Measurements from ENCODE around the gene IRF4.

IRF4 gene

DNA sequence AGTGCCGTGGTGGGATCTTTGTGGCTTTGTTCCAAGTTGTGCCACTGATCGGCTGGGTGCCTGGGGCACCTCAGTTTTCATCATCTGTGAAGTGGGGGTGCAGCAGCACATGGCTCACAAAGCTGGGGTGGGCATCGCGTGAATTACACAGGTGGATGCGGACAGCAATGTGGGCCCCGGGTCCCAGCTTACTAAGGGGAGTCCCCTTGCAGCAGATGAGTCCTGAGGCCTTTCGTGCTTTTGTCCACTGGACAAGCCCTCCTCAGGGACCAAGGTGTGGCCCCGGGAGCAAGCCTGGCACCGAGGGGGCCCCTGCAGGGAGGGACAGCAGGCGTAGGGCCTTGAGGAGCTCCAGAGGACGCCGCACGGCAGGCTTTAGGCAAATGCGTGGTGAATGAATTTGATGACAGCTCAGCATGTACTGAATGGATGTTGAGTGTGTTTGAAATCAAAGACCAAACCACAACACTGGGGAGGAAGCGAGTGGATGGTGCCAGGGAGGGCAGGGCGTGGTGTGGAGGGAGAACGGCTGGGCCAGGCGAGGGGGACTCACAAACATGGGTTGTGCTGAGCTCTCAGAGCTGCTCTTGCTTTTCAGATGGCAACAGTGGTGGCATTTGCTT lies 53.2 kb downstream of the IRF4 start:
- Histone ChIP-seq H3K9me3 (ENCODE audit: control insufficient read depth, low read length) (no peaks in the 10 kb centered on the region), H3K27ac (ENCODE audit: insufficient read depth, low read depth, low read length, poor library complexity, severe bottlenecking) (no peak overlapping the region), H3K4me1 (ENCODE audit: control insufficient read depth, insufficient read depth, low read length) (peaks cover 6% of the 10 kb centered on the region), H3K36me3 (ENCODE audit: control insufficient read depth, insufficient read depth, low read length) (no peaks in the 10 kb centered on the region), H3K4me3 (ENCODE audit: insufficient read depth, low read depth, low read length) (no peak overlapping the region), H3K27me3 (ENCODE audit: control insufficient read depth, insufficient read depth, low read length, poor library complexity, severe bottlenecking) (no peaks in the 10 kb centered on the region)
- WGBS, 2 experiments = 92 to 93% methylated on average over 18 of the region's 18 CpGs

DNA sequence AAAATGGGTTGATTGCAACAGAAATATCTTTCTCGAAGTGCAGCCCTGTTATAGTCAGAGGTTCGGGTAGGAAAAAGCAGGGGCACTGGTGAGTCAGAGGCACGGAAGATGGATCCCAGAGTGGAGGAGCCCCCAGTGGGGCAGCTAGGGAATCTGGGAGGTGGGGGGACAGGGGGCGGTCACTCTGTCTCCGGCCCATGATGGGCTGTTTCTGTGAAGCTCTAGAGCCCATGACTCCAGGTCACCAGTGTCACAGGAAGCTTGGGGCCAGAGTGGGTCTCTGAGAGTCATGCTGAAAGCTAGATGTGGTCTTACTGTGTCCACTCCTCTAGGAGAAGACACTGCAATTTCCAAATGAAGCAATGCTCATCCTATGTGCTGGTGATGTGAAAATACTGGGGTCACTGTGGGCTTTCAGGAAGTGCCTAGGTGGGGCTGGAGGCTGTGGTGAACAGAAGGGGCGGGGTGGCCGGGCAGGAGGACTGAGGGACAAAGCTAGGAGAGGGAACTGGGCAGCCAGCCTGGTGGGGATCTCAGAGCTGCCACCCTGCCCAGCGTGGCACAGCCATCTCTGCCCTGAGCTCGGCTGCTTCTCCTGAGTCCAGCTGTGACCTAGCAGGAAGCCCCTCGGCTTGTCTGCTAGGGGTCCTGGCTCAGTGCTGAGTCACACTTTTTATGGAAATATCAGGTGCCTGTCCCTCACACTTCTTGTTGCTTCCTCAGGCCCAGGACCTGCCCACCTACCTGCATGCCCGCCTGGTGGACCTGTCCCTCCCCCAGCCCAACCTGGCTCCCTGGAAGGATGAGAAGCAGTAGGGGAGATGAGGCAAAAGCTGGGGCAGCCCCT lies 54.2 kb downstream of the IRF4 start:
- H3K4me1 ChIP-seq (ENCODE audit: control insufficient read depth, insufficient read depth, low read length) = peaks cover 6% of the 10 kb centered on the region
- H3K36me3 ChIP-seq (ENCODE audit: control insufficient read depth, insufficient read depth, low read length) = no peaks in the 10 kb centered on the region
- 90 to 92% methylated on average over 11 of the region's 11 CpGs for WGBS, 2 experiments
- no peaks in the 10 kb centered on the region for H3K9me3 ChIP-seq (ENCODE audit: control insufficient read depth, low read length)
- no peak overlapping the region for H3K4me3 ChIP-seq (ENCODE audit: insufficient read depth, low read depth, low read length)
- H3K27me3 ChIP-seq (ENCODE audit: control insufficient read depth, insufficient read depth, low read length, poor library complexity, severe bottlenecking) = no peaks in the 10 kb centered on the region
- no peak overlapping the region for H3K27ac ChIP-seq (ENCODE audit: insufficient read depth, low read depth, low read length, poor library complexity, severe bottlenecking)

DNA sequence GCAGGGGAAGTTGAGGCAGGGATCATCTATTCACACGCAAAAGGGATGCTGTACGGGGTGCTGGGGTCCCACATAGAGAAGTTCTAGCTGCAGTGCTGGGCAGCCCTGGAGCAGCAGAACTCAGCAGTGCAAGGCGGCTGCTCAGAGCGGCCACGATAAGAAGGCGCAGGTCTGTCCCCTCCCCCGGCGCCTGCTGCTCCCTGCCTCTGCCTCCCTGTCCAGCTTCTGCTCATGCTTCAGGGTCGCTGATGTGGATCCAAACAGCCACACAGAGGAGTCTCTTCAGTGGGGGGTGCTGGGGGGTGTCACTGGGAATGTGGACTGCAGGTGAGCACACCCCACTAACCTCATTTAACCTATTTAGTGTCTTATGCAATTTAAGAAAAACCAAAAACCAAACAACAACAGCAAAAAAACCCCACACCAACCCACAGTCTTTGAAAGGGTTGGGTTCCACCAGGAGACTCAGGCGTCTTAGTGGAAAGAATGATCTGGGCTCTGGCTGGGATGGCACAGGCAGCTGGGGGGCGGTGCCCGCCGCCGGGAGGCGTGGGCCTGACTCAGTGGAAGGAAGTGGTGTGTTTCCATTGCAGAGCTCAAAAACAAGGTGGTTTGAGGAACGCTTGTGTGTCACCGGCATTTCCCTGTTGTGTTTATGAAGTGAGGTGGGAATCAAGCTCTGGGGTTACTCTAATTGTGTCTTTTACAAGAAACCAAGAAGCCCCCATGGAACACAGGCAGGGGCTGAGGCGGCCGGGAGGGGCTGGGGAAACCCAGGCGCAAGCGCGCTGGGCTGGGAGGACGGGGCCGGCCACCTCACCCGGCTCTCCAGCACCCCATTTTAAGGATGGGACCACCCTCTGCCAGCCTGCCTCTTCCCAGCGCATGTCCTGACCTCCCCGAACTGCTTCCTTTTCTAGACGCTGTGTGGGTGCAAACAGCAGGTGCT lies 55.1 kb downstream of the IRF4 start:
- Histone ChIP-seq H3K27me3 (ENCODE audit: control insufficient read depth, insufficient read depth, low read length, poor library complexity, severe bottlenecking) (no peaks in the 10 kb centered on the region), H3K4me1 (ENCODE audit: control insufficient read depth, insufficient read depth, low read length) (peaks cover 6% of the 10 kb centered on the region), H3K36me3 (ENCODE audit: control insufficient read depth, insufficient read depth, low read length) (no peaks in the 10 kb centered on the region), H3K9me3 (ENCODE audit: control insufficient read depth, low read length) (no peaks in the 10 kb centered on the region), H3K27ac (ENCODE audit: insufficient read depth, low read depth, low read length, poor library complexity, severe bottlenecking) (no peak overlapping the region), H3K4me3 (ENCODE audit: insufficient read depth, low read depth, low read length) (no peak overlapping the region)
- 92 to 93% methylated on average over 28 of the region's 28 CpGs for WGBS, 2 experiments

DNA sequence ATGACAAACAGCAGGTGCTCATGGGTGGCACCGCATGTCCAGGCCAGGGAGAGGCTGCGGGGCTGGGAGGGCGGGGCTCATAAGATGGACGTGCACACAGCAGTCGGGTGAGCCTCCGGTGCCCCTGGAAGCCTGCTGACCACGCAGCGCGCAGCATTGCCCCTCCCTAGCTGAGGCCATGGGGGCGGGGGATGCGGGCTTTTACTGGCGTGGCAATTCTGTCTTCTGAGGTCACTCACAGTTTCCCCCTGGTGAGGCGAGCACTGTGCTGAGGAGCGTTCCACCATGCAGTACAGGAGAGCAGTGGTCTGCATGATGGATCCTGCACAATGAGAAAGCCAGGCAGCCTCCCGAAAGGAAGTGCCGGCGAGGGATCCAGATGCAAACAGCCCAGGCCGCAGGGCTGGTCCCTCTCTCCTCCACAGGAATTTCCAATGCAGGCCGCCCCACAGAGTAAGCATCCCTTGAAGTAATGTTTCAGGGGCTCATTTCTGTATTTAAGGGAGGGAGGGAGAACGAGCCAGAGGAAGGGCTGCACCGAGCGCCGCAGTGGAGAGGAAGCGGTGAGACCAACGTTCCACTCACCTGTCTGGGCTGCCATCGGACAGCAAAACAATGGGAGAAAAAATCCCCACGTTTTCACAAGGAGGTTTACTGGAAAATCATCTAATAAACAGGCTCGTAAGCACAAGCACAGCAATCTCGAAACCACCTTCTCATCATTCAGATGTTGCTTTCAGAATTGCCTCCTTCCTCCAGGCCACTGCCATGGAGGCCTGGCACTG lies 56.0 kb downstream of the IRF4 start:
- 93% methylated on average over 28 of the region's 29 CpGs for WGBS, 2 experiments
- H3K4me1 ChIP-seq (ENCODE audit: control insufficient read depth, insufficient read depth, low read length) = peaks cover 6% of the 10 kb centered on the region
- no peaks in the 10 kb centered on the region for H3K36me3 ChIP-seq (ENCODE audit: control insufficient read depth, insufficient read depth, low read length)
- no peak overlapping the region for H3K27ac ChIP-seq (ENCODE audit: insufficient read depth, low read depth, low read length, poor library complexity, severe bottlenecking)
- no peak overlapping the region for H3K4me3 ChIP-seq (ENCODE audit: insufficient read depth, low read depth, low read length)
- H3K27me3 ChIP-seq (ENCODE audit: control insufficient read depth, insufficient read depth, low read length, poor library complexity, severe bottlenecking) = no peaks in the 10 kb centered on the region
- H3K9me3 ChIP-seq (ENCODE audit: control insufficient read depth, low read length) = no peaks in the 10 kb centered on the region

DNA sequence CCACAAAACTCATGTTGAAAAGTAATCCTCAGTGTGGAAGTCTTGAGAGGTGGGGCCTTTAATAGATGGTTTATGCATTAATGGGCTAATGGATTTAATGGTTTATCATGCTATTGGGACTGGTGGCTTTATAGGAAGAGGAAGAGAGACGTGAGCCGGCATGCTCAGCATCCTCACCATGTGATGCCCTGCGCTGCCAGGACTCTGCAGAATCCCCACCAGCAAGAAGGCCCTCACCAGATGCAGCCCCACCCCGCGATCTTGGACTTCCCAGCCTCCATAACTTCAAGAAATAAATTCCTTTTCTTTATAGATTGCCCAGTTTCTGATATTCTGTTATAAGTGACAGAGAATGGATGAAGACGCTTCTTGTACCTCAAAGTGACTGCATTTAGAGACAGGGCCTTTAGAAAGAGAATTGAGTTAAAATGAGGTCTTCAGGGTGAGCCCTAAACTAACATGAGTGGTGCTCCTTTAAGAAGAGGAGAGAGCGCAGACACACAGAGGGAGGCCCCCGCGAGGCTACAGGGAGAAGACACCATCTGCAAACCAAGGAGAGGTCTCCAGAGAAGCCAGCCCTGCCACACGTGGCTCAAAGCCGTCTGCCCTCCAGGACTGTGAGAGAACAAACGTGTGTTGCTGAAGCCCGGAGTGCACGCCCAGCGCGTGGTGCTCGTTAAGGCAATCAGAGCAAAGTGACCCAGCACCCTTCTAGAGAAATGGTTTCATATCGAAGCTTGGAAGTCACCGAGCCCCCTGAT lies 56.9 kb downstream of the IRF4 start:
- no peaks in the 10 kb centered on the region for H3K27me3 ChIP-seq (ENCODE audit: control insufficient read depth, insufficient read depth, low read length, poor library complexity, severe bottlenecking)
- H3K9me3 ChIP-seq (ENCODE audit: control insufficient read depth, low read length) = no peaks in the 10 kb centered on the region
- no peaks in the 10 kb centered on the region for H3K36me3 ChIP-seq (ENCODE audit: control insufficient read depth, insufficient read depth, low read length)
- 93 to 95% methylated on average over 19 of the region's 19 CpGs for WGBS, 2 experiments
- H3K4me3 ChIP-seq (ENCODE audit: insufficient read depth, low read depth, low read length) = no peak overlapping the region
- no peak overlapping the region for H3K27ac ChIP-seq (ENCODE audit: insufficient read depth, low read depth, low read length, poor library complexity, severe bottlenecking)
- peaks cover 6% of the 10 kb centered on the region for H3K4me1 ChIP-seq (ENCODE audit: control insufficient read depth, insufficient read depth, low read length)

DNA sequence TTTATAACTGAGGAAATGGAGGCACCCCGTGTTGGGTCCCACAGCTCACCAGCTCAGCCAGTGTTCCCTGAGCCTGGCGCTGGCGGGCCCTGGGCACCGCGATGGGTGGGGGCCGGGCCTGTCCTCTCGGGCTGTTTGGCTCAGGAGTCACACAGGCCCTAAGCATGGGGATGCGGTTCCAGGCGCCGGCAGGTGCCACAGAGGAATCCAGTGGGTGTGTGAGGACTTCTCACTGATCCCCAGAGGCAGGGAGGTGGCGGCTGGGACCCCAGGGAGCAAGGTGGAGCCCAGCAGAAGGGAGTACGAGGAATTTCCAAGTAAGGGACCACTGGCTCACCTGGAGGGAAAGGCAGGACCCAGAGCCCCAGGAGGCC lies 57.5 kb downstream of the IRF4 start:
- no peak overlapping the region for H3K27ac ChIP-seq (ENCODE audit: insufficient read depth, low read depth, low read length, poor library complexity, severe bottlenecking)
- peaks cover 6% of the 10 kb centered on the region for H3K4me1 ChIP-seq (ENCODE audit: control insufficient read depth, insufficient read depth, low read length)
- WGBS, 2 experiments = 86 to 88% methylated on average over 12 of the region's 12 CpGs

DNA sequence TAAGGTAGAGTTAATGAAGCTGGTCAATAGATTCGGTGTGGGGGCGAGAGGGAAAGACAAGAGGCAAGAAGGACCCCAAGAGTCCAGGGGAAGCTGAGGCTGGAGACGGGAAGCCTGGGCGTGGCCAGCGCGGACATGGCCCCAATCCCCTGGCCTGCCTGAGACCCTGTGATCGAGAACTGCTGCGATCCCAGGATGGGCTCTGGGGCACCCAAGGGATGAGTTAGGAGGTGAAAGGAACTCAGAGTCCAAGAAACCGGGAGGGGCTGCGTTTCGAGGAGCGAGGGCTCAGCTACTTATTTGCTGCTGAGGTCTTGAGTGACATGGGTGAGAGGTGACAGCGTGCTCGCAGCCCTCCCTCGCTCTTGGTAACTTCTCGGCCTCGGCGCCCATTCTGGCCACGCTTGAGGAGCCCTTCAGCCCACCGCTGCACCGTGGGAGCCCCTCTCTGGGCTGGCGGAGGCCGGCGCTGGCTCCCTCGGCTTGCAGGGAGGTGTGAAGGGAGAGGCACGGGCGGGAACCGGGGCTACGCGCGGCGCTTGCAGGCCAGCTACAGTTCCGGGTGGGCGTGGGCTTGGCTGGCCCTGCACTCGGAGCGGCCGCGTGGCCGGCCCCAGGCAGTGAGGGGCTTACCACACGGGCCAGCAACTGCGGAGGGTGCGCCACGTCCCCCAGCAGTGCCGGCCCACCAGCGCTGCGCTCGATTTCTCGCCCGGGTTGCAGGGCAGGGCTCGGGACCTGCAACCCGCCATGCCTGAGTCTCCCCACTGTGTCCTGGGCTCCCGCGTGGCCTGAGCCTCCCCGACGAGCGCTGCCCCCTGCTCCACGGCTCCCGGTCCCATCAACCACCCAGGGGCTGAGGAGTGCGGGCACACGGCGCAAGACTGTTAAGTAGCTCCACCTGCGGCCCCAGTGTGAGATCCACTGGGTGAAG lies 58.2 kb downstream of the IRF4 start:
- WGBS, 2 experiments = 93% methylated on average over 62 of the region's 62 CpGs
- Histone ChIP-seq H3K27me3 (ENCODE audit: control insufficient read depth, insufficient read depth, low read length, poor library complexity, severe bottlenecking) (no peaks in the 10 kb centered on the region), H3K9me3 (ENCODE audit: control insufficient read depth, low read length) (no peaks in the 10 kb centered on the region), H3K4me3 (ENCODE audit: insufficient read depth, low read depth, low read length) (no peak overlapping the region), H3K4me1 (ENCODE audit: control insufficient read depth, insufficient read depth, low read length) (peaks cover 6% of the 10 kb centered on the region), H3K27ac (ENCODE audit: insufficient read depth, low read depth, low read length, poor library complexity, severe bottlenecking) (no peak overlapping the region), H3K36me3 (ENCODE audit: control insufficient read depth, insufficient read depth, low read length) (no peaks in the 10 kb centered on the region)

More for the DNA sequence above, 57.5 kb downstream of the IRF4 start:
- no peak overlapping the region for H3K4me3 ChIP-seq (ENCODE audit: insufficient read depth, low read depth, low read length)
- no peaks in the 10 kb centered on the region for H3K9me3 ChIP-seq (ENCODE audit: control insufficient read depth, low read length)
- no peaks in the 10 kb centered on the region for H3K36me3 ChIP-seq (ENCODE audit: control insufficient read depth, insufficient read depth, low read length)
- no peaks in the 10 kb centered on the region for H3K27me3 ChIP-seq (ENCODE audit: control insufficient read depth, insufficient read depth, low read length, poor library complexity, severe bottlenecking)

DNA sequence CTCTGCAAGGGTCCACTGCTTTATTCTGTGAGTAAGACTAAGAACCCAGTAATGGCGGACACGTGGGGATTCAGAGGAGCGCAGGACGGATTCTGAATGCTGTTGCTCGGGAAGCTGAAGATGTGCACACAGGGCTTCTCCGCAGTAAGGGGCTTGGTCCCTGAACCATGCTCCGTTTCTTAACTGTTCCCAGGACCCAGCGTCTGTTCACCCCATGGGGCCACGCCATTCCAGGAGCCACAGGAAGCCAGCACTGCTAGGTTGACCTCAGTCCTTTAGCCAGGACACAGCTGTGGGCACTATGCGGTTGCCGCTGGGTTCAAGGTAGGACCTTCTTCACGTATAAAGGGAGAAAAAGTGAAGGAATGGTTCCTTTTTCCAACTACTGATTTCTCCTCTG lies 59.8 kb downstream of the IRF4 start:
- no peak overlapping the region for H3K4me3 ChIP-seq (ENCODE audit: insufficient read depth, low read depth, low read length)
- no peaks in the 10 kb centered on the region for H3K27me3 ChIP-seq (ENCODE audit: control insufficient read depth, insufficient read depth, low read length, poor library complexity, severe bottlenecking)
- no peak overlapping the region for H3K27ac ChIP-seq (ENCODE audit: insufficient read depth, low read depth, low read length, poor library complexity, severe bottlenecking)
- H3K36me3 ChIP-seq (ENCODE audit: control insufficient read depth, insufficient read depth, low read length) = no peaks in the 10 kb centered on the region
- H3K4me1 ChIP-seq (ENCODE audit: control insufficient read depth, insufficient read depth, low read length) = peaks cover 3% of the 10 kb centered on the region
- no peaks in the 10 kb centered on the region for H3K9me3 ChIP-seq (ENCODE audit: control insufficient read depth, low read length)
- 95 to 96% methylated on average over 12 of the region's 12 CpGs for WGBS, 2 experiments
